NCI-H2081 treated with DMSO at 0.1 percent for 48 hours (cell line): ENCODE measurements around the gene PLA2G1B.
"Not testable (repeated sequence)": the region's sequence is repeated elsewhere in the genome, so short reads cannot be mapped to it uniquely, and the experiment has no call there.

Source experiments
- DNase-seq: peaks from one replicate; lab custom pipeline; 2025; lab: John Stamatoyannopoulos, UW

PLA2G1B gene

DNA sequence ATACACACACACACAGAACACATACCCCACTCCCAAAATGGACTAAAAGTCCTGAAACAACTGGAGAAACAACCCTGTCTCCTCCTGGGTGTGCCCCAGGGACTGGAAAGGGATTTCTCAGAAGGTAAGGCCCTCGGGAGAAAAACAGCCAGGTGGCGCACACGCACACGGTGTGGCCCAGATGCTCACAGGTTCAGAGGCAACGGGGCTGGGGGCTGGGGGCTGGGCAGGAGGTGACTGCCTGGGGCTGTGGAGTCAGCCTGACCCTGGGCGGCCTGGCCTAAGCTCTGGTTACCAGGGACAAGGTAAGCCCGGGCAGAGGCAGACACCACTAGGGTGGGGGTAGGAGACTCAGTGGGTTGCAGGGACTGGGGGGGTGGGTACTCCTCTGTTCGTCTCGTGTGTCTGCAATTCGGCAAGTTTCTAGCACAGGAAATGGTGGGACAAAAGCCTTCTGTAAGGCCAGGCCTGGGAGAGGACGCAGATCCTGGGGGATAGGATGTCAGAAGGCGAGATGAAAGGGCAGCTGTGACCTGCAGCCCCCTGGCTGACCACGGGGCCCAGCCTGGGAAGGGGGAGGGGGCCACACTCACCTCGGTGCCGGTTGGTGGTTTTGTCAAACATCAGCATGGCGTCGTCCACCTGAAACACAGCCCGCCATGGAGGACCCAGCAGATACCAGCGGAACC lies 31.0 kb upstream of the PLA2G1B start:
- DNase-seq, result no peak

DNA sequence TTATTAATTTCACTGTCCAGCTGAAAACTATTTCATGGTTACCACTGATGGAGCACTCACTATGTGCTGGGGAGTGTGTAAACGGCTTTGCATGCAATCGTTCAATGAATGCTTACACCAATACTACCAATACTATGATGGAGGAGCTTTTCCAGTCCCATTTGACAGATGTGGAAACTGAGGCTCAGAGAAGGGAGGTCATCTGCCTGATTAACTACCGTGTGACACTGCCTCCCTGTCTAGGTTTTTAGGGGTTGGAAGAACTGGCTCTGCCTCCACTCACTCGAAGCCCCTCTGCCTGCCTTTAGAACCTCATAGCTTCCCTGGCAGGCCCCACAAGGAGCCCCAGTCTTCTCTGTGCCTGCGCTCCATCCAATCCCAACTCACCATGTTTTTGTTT lies 29.5 kb upstream of the PLA2G1B start:
- no peak for DNase-seq

DNA sequence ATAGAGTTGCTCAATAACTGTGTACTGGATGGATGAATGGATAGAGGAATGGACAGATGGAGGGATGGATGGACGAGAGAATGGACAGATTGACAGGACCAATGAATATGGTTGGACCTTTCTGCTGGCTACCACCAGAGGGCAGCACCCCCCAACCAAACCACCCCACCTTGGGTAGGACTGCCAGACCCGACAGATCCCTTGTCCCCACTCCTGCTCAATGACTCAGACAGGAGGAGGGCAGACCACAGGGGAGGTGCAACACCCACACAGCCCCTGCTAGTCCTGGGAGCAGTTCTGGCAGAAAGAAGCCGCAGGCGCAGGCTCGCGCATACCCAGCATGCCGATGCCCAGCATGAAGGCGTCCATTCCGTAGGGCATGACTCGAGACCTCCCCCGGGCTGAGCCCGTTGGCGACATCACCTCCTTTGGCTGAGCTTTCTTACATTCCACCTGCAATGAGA lies 29.0 kb upstream of the PLA2G1B start:
- no peak for DNase-seq

DNA sequence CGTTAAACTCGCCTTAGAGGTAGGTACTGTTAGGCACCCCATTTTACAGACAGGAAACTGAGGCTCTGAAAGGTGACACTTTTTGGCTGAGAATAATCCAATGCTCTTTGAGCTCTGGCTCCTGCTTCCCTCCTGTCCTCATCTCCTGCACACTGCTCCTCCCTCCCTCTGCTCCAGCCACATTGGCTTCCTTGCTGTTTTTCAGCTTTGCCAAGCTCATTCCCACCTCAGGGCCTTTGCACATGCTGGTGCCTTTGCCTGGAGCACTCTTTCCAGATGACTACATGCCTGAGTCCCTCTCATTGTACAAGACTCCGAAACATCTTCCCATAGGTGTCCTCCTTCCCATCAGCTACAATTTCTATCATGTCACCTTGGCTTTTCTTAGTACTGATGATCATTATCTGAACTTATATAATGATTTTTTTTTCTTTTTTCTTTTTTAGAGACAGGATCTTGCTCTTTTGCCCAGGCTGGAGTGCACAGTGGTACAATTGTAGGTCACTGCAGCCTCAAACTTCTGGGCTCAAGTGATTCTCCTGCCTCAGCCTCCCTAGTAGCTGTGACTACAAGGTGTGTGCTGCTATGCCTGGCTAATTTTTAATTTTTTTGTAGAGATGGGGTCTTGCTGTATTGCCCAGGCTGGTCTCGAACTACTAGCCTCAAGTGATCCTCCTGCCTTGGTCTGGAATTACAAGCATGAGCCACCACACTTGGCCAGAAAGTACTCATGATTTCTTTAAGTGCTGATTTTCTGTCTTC lies 26.2 kb upstream of the PLA2G1B start:
- DNase-seq, result no peak

DNA sequence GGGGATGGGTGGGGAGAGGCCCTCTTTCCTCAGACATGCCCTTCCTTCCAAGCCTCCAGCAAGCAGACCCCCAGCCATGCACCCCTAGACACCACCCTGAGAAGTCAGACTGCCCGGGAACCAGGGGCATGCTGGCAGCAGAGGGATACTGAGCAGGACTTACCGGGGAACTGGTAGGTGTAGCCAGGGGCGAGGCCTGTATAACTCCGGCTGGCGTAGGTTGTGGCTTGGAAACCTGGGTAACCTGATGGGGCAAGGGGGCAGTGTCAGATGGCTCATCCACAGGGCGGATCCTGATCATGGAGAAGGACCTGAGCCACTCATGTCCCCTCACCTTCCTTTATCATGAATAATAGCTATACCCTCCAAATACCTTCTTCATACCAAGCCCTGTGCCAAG lies 25.6 kb upstream of the PLA2G1B start:
- no peak for DNase-seq

DNA sequence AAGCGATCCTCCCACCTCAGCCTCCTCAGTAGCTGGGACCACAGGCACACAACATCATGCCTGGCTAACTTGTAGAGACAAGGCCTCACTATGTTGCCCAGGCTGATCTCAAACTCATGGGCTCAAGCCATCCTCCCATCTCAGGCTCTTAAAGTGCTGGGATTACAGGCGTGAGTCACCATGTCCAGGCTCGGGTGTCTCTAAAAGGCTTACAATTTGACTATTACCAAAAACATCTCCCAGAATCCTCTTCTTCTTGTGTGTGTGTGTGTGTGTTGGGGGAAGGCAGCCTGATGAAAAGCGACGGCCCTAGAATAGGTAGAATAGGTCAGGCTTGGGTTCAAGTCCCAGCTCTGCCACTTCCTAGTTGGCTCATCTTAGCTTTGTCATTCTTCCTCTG lies 24.5 kb upstream of the PLA2G1B start:
- no peak for DNase-seq

DNA sequence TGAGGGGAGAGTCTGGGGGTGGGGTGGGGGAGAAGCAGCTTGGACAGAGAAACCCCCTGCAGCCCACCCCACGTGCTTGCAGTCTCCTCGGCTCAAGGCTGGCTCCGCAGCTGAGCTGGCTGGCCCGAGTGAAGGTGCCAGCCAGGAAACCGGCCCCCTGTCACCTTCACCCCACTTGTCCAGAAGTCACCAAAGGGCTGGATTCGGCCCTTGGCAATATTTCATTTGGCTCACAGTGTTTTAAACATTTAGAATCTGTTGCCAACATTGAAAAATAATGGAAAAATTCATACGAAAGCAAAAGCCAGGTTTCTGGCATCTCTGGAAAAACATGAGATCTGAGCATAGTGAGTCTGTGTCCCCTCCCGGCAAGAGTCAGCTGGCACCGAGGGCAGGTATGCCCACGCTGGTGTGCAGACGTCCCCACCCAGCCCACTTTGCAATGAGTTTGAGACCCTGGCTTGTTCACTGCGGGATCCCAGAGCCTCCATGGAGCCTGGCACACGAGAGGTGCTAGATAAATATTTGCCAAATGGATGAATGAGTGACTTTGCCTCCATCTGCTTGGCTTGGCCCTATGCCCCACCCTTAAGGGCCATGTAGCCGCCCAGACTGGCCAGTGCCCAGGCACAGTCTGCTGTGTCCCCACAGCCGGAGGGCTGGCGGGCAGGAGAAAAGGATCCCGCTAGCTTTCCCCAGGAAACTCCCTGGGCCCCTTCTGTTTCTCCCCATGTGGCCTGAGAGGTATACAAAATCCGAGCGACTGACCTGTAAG lies 23.2 kb upstream of the PLA2G1B start:
- DNase-seq, result peak; percentile 32

DNA sequence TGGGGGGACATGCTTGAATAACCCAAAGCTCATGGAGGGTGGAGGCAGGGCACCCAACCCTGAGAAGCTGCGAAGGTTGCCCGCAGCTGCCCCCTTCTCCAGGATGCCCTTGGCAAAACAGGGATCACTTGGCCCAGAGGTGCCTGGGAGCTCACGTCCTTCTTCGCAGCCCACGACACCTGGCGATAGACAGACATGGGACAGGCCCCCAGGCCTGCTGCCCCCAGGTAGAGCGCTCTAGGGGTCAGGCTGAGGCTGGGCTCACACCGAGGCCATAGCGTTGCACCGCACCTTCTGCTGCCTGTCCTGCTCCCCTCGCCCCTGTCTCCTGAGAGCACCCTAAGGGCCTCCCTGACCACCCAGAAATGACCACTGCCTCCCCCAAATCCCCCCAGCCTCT lies 20.2 kb upstream of the PLA2G1B start:
- no peak for DNase-seq

DNA sequence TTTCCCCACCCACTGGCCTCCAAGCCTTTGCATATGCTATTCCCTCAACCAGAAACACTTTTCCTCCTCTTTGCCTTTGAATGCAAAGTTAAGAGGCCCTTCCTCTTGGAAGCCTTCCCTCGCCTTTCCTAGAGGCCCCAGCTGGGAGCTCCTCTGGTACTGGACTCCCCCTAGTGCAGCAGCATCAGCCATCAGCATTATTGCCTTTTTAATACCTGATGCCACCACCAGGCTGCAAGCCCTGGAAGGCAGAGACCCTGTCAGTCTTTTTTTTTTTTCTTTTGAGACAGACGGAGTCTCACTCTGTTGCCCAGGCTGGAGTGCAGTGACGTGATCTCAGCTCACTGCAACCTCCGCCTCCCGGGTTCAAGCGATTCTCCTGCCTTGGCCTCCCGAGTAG lies 19.1 kb upstream of the PLA2G1B start:
- DNase-seq, result no peak

DNA sequence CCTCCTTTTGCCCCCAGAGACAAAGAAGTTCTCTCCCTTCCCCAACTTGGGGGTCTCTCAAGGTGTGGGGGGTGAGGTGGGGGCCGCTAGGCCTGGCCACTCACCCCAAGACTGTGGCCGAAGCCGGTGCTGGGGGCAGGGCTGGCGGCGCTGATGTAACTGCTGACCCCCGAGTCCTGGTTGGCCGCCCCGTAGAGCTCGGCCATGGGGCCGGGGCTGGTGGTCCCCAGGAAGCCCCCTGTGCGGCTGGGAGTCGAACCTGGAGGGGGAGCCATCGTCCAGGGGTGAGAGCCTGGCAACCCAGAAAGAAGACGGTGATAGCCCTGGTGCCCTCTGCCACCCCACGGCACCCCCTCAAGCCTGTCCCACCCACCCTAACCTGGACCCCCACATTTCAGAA lies 18.5 kb upstream of the PLA2G1B start:
- DNase-seq, result no peak

DNA sequence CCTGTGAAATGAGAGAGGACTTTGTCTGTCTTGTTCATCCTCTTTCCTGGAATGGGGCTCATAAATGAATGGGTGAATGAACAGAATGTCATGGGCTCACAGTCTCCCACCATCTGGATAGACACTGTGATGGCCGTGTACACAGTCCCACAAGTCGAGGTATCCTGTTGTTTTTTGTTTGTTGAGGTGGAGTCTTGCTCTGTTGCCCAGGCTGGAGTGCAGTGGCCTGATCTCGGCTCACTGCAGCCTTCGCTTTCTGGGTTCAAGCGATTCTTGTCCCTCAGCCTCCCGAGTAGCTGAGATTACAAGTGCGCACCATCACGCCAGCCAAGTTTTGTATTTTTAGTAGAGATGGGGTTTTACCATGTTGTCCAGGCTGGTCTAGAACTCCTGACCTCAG lies 16.1 kb upstream of the PLA2G1B start:
- DNase-seq, result no peak

DNA sequence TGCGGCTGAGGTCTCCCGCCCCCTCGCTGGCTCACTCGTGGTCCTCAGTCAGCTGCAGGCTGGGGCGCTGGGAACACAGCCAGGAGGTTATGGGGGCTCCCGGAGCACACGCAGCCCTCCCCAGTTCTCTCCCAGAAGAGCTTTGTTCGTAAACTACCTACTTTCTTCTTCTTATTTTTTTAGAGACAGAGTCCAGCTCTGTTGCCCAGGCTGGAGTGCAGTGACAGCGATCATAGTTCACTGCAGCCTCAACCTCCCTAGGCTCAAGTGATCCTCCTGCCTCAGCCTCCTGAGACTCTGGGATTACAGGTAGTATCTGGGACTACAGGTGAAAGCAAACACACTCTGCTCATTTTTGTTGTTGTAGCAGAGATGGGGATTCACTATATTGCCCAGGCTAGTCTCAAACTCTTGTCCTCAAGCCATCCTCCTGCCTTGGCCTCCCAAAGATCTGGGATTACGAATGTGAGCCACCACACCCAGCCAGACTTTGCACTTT lies 15.5 kb upstream of the PLA2G1B start:
- DNase-seq, result no peak

DNA sequence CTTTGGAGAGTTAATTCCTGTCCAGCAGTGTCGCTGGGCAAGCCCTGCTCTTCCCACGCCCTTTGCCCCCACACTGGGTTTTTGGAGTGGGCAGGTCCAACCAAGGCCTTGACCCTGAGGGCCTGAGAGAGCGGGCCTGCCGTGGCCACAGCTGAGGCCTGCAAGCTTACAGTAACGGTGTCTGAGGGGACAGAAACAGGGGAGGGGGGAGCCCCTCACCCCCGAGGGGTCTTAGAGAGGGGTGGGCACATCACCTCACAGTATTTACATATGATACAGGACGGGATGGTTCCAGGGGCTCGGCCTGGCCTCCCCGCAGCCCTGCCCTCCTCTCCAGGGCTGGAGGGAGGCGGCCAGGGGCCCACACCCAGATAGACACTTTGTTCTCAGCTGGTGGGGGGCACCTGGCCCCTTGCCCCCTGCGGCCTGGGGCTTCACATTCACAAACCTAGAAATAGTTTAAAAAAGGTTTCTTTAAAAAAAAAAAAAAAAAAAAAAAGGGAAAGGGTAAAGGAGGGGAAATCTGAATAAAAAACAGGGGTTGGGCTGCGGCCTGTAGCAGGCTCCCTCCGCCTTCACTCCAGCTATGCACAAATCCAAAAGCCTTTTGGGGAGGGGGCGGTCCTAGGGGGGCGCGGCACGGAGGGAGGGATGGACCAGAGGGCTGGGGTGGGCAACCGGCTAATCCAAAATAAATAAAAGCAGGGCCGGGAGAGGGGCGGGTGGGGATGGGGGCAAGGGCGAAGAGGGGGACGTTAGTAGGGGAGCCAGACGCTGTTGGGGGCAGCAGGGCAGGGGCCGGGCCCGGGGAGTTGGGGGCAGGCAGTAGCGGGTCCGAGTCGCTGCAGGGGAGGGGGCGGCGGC lies 14.8 kb upstream of the PLA2G1B start:
- no peak for DNase-seq

DNA sequence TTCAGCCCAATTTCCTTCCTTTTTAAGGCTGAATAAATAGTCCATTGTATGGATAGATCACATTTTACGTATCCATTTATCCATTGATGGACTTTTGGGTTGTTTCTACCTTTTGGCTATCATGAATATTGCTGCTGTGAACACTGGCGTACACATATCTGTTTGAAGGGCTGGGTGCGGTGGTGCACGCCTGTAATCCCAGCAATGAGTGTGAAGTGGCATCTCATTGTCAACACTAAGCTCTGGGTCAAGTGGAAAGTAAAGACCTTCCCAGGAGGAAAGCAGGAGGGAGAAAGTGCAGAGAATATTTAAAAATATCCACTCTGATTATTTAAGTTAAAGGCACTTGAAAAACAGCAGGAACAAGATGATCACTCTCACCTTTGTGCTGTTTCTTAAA lies 11.7 kb upstream of the PLA2G1B start:
- DNase-seq, result no peak

DNA sequence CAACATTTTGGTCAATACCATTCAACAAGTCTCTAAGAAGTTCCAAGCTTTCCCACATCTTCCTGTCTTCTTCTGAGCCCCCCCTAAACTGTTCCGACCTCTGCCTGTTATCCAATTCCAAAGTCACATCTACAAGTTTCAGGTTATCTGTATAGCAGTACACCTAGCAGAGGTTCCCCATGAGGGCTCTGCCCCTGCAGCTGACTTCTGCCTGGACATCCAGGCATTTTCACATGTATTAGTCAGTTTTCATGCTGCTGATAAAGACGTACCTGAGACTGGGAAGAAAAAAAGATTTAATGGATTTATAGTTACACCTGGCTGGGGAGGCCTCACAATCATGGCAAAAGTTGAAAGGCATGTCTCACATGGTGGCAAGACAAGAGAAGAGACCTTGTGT lies 10.2 kb upstream of the PLA2G1B start:
- no peak for DNase-seq

DNA sequence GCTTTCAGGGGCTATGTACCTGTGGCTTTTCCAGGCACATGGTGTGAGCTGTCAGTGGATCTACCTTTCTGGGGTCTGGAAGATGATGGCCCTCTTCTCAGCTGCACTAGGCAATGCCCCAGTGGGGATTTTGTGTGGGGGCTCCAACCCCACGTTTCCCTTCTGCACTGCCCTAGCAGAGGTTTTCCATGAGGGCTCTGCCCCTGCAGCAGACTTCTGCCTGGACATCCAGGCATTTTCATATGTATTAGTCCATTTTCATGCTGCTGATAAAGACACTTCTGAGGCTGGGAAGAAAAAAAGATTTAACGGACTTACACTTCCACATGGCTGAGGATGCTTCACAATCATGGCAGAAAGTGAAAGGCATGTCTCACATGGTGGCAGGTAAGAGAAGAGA lies 8.8 kb upstream of the PLA2G1B start:
- DNase-seq, result not testable (repeated sequence)

DNA sequence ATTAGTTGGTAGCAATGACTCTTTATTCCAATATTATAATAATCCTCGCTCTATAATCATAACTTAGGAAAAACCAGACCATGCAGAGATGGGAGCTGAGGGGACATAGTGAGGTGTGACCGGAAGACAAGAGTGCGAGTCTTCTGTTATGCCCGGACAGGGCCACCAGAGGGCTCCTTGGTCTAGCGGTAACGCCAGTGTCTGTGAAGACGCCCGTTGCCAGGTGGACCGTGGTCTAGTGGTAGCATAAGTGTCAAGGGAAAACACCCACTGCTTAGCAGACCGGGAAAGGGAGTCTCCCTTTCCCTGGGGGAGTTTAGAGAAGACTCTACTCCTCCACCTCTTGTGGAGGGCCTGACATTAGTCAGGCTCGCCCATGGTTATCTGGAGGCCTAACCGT lies 7.9 kb upstream of the PLA2G1B start:
- not testable (repeated sequence) for DNase-seq

DNA sequence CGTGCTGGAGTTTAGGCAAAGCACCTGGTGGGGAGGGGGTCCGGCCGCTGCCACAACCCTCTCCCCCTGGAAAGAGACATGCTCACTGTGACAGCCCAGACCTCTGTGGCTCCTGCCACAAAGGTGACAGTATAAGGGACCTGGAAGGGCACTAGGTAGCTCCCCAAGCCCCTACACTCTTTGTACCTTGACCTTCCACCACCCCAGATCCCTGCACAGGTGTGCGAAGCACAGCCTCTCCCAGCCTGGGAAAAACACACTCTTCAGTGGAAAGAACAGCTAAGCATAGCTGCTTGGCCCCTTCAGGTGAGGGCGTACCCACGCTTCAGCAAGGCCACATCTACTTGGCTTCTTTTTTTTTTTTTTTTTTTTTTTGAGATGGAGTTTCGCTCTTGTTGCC lies 4.9 kb upstream of the PLA2G1B start:
- no peak for DNase-seq

DNA sequence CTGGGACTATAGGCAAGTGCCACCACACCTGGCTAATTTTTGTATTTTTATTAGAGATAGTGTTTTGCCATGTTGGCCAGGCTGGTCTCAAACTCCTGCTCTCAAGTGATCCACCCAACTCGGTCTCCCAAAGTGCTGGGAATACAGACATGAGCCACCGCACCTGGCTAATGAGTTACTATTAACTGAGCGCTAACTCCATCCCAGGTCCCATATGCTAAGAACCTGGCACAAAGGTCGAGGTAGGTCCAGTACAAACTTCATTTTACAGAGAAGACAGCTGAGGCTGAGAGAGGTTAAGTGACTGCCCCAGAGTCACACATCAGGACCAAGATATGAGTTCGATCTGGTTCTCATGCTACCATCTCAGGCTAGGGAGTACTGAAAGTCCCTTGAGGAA lies 4.5 kb upstream of the PLA2G1B start:
- DNase-seq, result no peak

DNA sequence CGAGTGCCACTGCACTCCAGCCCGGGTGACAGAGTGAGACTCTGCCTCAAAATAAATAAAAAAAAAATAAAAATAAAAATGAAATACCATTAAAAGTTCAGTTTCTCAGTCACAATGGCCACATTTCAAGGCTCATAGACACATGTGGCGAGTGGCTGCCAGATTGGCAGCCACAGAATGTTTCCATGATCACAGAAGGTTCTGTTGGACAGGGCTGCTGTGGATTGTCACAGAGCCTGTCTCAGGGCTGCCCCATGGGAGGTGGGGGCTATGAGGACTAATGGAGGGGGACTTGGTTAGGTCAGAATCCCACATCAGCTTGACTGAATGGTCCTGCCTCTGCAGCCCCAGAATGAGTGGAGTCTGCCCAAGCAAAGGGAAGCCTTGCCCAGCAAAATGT lies 3.8 kb upstream of the PLA2G1B start:
- no peak for DNase-seq

DNA sequence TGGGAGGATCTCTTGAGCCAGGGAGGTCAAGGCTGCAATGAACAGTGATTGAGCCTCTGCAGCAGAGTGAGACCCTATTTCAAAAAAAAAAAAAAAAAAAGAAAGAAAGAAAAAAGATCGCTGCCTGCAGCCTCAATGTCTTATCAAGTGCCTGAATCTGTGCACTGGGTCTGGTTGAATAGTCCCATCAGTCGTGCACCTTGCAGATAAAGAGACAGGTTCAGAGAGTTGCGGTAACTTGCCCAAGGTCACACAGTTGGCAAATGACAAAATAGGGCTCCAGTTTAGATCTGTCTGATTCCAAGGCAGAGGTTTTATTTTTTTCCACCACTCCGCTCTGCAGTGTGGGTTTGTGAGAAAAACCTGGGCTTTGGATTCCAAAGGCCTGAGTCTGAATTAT lies 649 bp upstream of the PLA2G1B start:
- no peak for DNase-seq
